Measurements from ENCODE around the gene EGFL8. TPM values are rescaled to one million over a fixed set of nuclear protein-coding genes. Genes with fewer than 3 reads are reported as not detected.

The EGFL8 gene
- total and polyA plus RNA-seq, 2 of the 8 experiments (the other 6 are each of a cell fraction or from before 2014, with no cell fraction given) = 5.0 to 9.2 TPM

- peak; percentile 66 to 71 for TF ChIP-seq RAD21 (IDR thresholded peaks at IDR 0.05 in 1 of 2, conservative IDR thresholded peaks at IDR 0.05 in 1 of 2; ENCODE audit: low read depth in 2 of 2, low read length in 2 of 2)
- no peak for TF ChIP-seq RBBP5 (IDR thresholded peaks at IDR 0.05; ENCODE audit: borderline replicate concordance, low read depth, low read length)
- TF ChIP-seq EZH2 (IDR thresholded peaks at IDR 0.05; ENCODE audit: low read depth, low read length, severe bottlenecking) = no peak
- TF ChIP-seq HDAC6 (IDR thresholded peaks at IDR 0.05; ENCODE audit: low read depth, low read length) = no peak
- TF ChIP-seq RFX5 (IDR thresholded peaks at IDR 0.05; ENCODE audit: borderline replicate concordance, low read depth, low read length) = no peak
- TF ChIP-seq SRF (IDR thresholded peaks at IDR 0.05; ENCODE audit: low read depth, low read length) = no peak
- no peak for TF ChIP-seq POLR2A (IDR thresholded peaks at IDR 0.05; ENCODE audit: control extremely low read depth in 1 of 2, low read depth in 2 of 2, low read length in 2 of 2)
- no peak for TF ChIP-seq ASH2L (IDR thresholded peaks at IDR 0.05; ENCODE audit: low read length)
- peak in 2 of 3 experiments; percentile 62 to 70; a peak in 3 of 4 replicates for TF ChIP-seq CTCF (IDR thresholded peaks at IDR 0.05; ENCODE audit: control extremely low read depth in 1 of 3, insufficient read depth in 1 of 3, low read depth in 1 of 3, low read length in 3 of 3)
- TF ChIP-seq KDM1A (IDR thresholded peaks at IDR 0.05; ENCODE audit: borderline replicate concordance, low read length) = no peak
- no peak for TF ChIP-seq TAF1 (IDR thresholded peaks at IDR 0.05; ENCODE audit: low read depth, low read length)
- no peak for TF ChIP-seq TBP (IDR thresholded peaks at IDR 0.05; ENCODE audit: low read depth, low read length)
- no peak for TF ChIP-seq GABPA (IDR thresholded peaks at IDR 0.05; ENCODE audit: borderline replicate concordance, insufficient read depth, low read length)
- TF ChIP-seq JUN (IDR thresholded peaks at IDR 0.05; ENCODE audit: low read depth, low read length) = no peak
- TF ChIP-seq ZNF274 (IDR thresholded peaks at IDR 0.05; ENCODE audit: borderline replicate concordance, extremely low read depth, low read length) = no peak
- TF ChIP-seq SIN3A (conservative IDR thresholded peaks at IDR 0.05 in 1 of 2, IDR thresholded peaks at IDR 0.05 in 1 of 2; ENCODE audit: low read depth in 1 of 2, low read length in 2 of 2) = peak in 1 of 2 experiments; percentile 12; a peak in 1 of 4 replicates
- no peak for TF ChIP-seq BACH1 (IDR thresholded peaks at IDR 0.05; ENCODE audit: low read length)
Measured at GRCh38 chr6:32154514-32155161, 9.8 kb upstream of the EGFL8 start (continued).

Measured in H1 (cell line).